Measurements from ENCODE around the gene NPHP4. TPM values are rescaled to one million over a fixed set of nuclear protein-coding genes. Genes with fewer than 3 reads are reported as not detected.

The NPHP4 gene
- total RNA-seq, 1 donor from 2014 or later = 12.8 TPM

DNA sequence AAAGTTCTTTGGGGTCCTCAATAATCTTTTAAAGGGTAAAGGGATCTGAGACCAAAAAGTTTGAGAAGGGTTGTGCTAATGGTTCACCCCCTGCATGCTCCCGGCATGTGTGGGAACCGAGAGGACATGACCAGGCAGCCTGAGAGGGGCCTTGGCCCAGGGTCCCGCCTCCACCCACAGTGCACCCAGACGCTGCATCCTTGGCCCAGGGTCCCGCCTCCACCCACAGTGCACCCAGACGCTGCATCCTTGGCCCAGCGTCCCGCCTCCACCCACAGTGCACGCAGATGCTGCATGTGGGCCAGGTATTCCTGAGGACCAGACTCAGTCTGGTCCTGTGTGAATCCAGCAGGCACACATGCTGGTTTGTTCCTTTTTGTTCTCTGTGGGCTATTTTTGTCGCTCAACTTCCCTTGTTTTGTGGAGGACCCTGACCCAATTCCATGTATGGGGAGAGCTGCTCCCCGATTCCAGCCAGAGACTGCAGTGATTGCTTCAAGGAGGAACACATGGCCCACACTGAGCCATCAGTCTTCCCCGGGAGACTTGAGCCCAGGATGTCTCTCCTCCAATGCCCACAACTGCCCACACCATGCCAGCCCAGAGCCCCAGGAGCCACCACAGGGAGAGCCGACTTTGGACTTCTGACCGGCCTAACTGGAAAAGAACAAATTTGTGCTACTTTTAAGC is 3.5 kb downstream of the NPHP4 start:
- no peak for DNase-seq (ENCODE audit: extremely low spot score, unreplicated experiment)
- Mint-ChIP-seq H3K9me3 (ENCODE audit: unreplicated experiment) (no peaks in the 10 kb centered on the region), H3K4me3 (ENCODE audit: unreplicated experiment) (no peak overlapping the region), H3K27ac (ENCODE audit: unreplicated experiment) (no peak overlapping the region), H3K36me3 (ENCODE audit: unreplicated experiment) (no peaks in the 10 kb centered on the region), H3K27me3 (ENCODE audit: unreplicated experiment) (no peaks in the 10 kb centered on the region), H3K4me1 (ENCODE audit: unreplicated experiment) (peaks cover 15% of the 10 kb centered on the region)
- TF ChIP-seq, protein P1, sequence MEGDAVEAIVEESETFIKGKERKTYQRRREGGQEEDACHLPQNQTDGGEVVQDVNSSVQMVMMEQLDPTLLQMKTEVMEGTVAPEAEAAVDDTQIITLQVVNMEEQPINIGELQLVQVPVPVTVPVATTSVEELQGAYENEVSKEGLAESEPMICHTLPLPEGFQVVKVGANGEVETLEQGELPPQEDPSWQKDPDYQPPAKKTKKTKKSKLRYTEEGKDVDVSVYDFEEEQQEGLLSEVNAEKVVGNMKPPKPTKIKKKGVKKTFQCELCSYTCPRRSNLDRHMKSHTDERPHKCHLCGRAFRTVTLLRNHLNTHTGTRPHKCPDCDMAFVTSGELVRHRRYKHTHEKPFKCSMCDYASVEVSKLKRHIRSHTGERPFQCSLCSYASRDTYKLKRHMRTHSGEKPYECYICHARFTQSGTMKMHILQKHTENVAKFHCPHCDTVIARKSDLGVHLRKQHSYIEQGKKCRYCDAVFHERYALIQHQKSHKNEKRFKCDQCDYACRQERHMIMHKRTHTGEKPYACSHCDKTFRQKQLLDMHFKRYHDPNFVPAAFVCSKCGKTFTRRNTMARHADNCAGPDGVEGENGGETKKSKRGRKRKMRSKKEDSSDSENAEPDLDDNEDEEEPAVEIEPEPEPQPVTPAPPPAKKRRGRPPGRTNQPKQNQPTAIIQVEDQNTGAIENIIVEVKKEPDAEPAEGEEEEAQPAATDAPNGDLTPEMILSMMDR (IDR thresholded peaks at IDR 0.05) = no peak

DNA sequence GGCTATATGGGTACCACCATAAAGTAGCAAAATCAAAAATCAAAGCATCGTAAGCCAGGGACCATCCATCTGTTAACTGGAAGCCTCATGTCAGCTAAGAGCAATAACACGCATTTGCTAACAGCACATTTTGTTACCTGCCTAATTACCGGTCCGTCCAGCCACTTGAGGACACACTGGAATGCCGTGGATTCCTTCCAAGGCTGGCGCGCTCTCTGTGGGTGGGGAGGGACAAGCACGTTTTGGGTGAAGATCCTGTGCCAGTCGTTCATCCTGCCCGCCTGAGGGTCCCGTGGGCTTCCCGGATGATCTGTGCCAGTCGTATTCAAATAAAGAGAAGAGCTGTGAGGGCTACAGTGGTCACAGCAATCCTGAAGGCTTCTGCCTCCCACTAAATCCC is 6.2 kb downstream of the NPHP4 start:
- Mint-ChIP-seq H3K36me3 (ENCODE audit: unreplicated experiment) (no peaks in the 10 kb centered on the region), H3K27ac (ENCODE audit: unreplicated experiment) (no peak overlapping the region), H3K4me1 (ENCODE audit: unreplicated experiment) (peaks cover 5% of the 10 kb centered on the region), H3K9me3 (ENCODE audit: unreplicated experiment) (no peaks in the 10 kb centered on the region), H3K27me3 (ENCODE audit: unreplicated experiment) (no peaks in the 10 kb centered on the region), H3K4me3 (ENCODE audit: unreplicated experiment) (no peak overlapping the region)
- no peak for DNase-seq (ENCODE audit: extremely low spot score, unreplicated experiment)
- TF ChIP-seq, protein P1 (IDR thresholded peaks at IDR 0.05) = no peak

DNA sequence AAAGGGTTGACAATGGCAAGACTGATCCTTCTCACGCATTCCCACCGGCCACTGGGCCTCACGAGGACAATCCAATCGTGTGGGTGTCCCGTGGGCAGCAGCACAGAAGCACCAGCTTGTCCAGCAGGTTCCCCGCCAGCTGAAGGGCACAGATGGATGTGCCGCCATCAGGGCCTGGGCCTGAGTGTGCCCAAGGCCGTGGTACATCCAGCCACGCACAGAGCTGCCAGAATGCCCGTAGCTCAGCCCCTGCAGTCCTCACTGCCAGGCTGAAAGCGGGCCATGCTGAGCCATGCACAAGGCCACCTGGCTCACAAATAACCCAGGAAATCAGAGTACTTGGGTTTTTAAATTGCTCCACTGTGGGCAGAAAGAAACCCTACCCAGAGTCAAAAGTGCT is 7.0 kb downstream of the NPHP4 start:
- Mint-ChIP-seq H3K9me3 (ENCODE audit: unreplicated experiment) (no peaks in the 10 kb centered on the region), H3K27ac (ENCODE audit: unreplicated experiment) (no peak overlapping the region), H3K4me3 (ENCODE audit: unreplicated experiment) (no peak overlapping the region), H3K36me3 (ENCODE audit: unreplicated experiment) (no peaks in the 10 kb centered on the region), H3K4me1 (ENCODE audit: unreplicated experiment) (peaks cover 2% of the 10 kb centered on the region), H3K27me3 (ENCODE audit: unreplicated experiment) (no peaks in the 10 kb centered on the region)
- DNase-seq (ENCODE audit: extremely low spot score, unreplicated experiment) = no peak
- TF ChIP-seq, protein P1 (IDR thresholded peaks at IDR 0.05) = no peak

DNA sequence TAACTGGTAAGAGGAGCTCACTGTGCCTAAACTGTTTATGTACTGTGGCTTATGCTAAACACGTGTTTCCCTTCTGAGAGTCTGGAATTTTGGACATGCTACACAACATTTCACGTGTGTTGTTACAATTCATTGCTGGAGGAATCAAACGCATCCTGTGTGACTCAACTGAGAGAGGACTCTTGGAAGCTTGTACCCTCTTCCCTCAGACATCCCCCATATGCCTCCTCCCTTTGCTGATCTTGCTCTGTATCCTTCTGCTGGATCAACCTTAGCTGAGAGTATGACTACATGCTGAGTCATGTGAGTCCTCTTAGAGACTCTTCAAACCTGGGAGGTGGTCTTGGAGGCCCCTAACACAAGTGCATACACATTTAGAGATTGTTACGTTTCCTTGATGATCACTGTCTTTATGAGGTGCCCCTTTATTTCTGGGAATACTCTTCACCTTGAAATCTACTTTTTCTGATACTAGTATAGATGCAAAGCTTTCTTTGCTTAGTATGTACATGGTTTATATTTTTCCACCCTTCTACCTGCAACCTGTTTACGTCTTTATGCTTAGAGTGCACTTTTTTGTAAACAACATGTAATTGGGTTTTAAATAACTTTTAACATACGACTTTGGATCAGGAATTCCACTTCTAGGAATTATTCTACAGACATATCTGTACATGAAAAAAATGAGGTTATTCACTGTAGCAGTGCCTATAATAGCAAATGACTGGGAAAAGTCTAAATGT is 8.7 kb downstream of the NPHP4 start:
- Mint-ChIP-seq H3K27ac (ENCODE audit: unreplicated experiment) (no peak overlapping the region), H3K4me1 (ENCODE audit: unreplicated experiment) (peaks cover 3% of the 10 kb centered on the region), H3K9me3 (ENCODE audit: unreplicated experiment) (no peaks in the 10 kb centered on the region), H3K36me3 (ENCODE audit: unreplicated experiment) (peaks cover 2% of the 10 kb centered on the region), H3K4me3 (ENCODE audit: unreplicated experiment) (no peak overlapping the region), H3K27me3 (ENCODE audit: unreplicated experiment) (no peaks in the 10 kb centered on the region)
- TF ChIP-seq, protein P1 (IDR thresholded peaks at IDR 0.05) = no peak
- no peak for DNase-seq (ENCODE audit: extremely low spot score, unreplicated experiment)

DNA sequence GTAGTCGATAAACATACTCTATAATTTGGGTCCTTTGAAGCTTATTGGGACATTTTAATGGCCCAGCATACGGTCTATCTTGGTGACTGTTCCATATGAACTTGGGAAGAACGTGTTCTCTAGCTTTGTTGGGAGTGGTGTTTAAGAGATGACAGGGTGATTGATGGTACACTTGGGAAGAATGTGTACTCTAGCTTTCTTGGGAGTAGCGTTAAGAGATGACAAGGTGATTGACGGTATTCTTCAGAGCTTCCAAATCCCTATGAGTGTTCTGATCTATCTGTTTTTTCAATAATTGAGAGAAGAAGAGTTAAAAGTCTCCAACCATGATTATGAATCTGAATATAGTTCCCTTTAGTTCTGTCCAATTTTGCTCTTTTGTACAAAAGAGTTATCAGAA is 9.4 kb downstream of the NPHP4 start:
- Mint-ChIP-seq H3K27me3 (ENCODE audit: unreplicated experiment) (no peaks in the 10 kb centered on the region), H3K4me1 (ENCODE audit: unreplicated experiment) (peaks cover 3% of the 10 kb centered on the region), H3K4me3 (ENCODE audit: unreplicated experiment) (no peak overlapping the region), H3K9me3 (ENCODE audit: unreplicated experiment) (no peaks in the 10 kb centered on the region), H3K36me3 (ENCODE audit: unreplicated experiment) (peaks cover 2% of the 10 kb centered on the region), H3K27ac (ENCODE audit: unreplicated experiment) (no peak overlapping the region)
- DNase-seq (ENCODE audit: extremely low spot score, unreplicated experiment) = no peak
- TF ChIP-seq, protein P1 (IDR thresholded peaks at IDR 0.05) = no peak
